ENCODE data around the gene AHDC1.
"Not testable (repeated sequence)": the region's sequence is repeated elsewhere in the genome, so short reads cannot be mapped to it uniquely, and the experiment has no call there.

DNA sequence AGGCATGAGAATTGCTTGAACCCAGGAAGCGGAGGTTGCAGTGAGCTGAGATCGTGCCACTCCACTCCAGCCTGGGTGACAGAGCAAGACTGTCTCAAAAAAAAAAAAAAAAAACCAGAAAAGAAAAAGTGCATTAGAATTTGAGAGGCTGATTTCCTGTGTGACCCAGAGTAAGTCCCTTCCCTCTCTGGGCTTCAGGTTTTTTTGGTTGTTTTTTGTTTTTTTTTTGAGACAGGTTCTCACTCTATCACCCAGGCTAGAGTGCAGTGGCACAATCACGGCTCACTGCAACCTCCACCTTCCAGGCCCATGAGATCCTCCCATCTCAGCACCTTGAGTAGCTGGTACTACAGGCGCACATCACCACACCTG, 65.7 kb downstream of the AHDC1 start:
- TF ChIP-seq NFYC (CRISPR knock-in tag; IDR thresholded peaks at IDR 0.05); REST (IDR thresholded peaks at IDR 0.05; ENCODE audit: borderline replicate concordance in 1 of 2, low read depth in 1 of 2, low read length in 2 of 2); ZNF782 (CRISPR knock-in tag; IDR thresholded peaks at IDR 0.05; ENCODE audit: borderline replicate concordance); BRF2 (CRISPR knock-in tag; IDR thresholded peaks at IDR 0.05); SP1 (IDR thresholded peaks at IDR 0.05); SP1 (CRISPR knock-in tag; IDR thresholded peaks at IDR 0.05); MAX (IDR thresholded peaks at IDR 0.05): not testable (repeated sequence)
- TF ChIP-seq, protein P1, sequence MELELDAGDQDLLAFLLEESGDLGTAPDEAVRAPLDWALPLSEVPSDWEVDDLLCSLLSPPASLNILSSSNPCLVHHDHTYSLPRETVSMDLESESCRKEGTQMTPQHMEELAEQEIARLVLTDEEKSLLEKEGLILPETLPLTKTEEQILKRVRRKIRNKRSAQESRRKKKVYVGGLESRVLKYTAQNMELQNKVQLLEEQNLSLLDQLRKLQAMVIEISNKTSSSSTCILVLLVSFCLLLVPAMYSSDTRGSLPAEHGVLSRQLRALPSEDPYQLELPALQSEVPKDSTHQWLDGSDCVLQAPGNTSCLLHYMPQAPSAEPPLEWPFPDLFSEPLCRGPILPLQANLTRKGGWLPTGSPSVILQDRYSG (CRISPR knock-in tag; IDR thresholded peaks at IDR 0.05): not testable (repeated sequence)

Data from HepG2 (cell line).